Dedifferentiated amniotic fluid mesenchymal stem cell (primary cell): ENCODE measurements around the gene GPALPP1.
"Not testable (repeated sequence)": the region's sequence is repeated elsewhere in the genome, so short reads cannot be mapped to it uniquely, and the experiment has no call there.

Source experiments
- DNase-seq: peaks from one replicate; pipeline ENCODE4 v3.0.0-alpha.2; 2016; ENCODE audit errors: extremely low spot score

The GPALPP1 gene, protein sequence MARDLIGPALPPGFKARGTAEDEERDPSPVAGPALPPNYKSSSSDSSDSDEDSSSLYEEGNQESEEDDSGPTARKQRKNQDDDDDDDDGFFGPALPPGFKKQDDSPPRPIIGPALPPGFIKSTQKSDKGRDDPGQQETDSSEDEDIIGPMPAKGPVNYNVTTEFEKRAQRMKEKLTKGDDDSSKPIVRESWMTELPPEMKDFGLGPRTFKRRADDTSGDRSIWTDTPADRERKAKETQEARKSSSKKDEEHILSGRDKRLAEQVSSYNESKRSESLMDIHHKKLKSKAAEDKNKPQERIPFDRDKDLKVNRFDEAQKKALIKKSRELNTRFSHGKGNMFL

DNA sequence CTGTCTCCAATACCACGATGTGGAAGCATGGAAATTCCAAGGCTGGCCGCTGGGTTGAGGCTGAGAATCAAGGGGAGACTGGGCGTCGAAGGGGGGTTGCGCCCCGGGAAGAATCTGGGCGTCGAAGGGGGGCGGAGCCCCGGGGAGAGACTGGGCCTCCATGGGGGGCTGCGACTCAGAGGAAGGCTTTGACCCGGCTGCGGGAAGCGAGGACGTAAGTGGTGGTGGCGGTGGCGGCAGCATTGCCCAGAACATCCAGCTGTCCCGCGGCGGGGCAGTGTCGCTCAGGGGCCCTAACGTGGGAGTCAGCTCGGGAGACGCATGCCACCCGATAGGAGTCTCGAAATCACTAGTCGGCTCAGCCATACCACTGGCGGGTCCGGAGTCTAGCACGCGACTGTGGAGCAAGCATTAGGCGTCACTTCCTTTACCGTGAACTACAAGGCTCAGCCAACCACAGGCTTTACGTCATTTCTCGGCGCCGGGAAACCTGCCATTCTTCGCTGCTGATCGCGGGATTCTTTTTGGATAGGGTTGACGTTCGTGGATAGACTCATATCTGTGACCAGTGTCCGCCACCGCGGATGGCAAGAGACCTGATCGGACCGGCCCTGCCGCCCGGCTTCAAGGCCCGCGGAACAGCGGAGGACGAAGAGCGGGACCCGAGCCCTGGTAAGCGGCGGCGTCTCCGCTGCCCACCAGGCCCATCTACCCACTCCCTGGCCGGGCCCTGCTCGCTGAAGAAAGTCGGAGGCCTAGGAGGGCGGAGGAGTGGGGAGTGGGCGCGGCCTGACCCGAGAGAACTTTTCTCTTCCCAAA, at the start of gene GPALPP1, which contains the start of gene NUFIP1:
Gene GPALPP1, plus strand, starts transcription at position 468 of the 819 bp plus-strand sequence. Its CDS starts 117 bp downstream, at position 585.
Gene NUFIP1, minus strand, starts transcription at position 401 of the 819 bp plus-strand sequence. Its CDS starts 35 bp downstream, at position 366.
- DNase-seq: peak; percentile 99

DNA sequence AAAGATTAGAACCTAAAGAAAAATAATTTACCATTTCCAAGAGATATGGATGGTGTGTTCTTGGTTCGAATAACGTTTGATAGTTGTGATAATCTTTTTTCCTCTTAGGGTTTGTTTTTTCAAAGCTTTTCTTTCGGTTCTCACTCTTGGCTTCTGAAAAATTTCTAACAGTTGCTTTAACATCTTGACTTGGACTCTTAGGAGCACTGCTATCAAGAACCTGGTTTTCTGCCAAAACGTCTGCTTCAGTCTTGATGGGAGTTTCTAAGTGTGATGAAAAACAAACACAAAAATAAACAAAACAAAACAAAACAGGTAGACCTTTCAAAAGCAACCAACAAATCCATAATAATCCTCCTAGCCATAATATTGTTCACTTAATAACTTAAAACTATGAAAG, 45.9 kb upstream of the GPALPP1 start:
- not testable (repeated sequence) for DNase-seq

DNA sequence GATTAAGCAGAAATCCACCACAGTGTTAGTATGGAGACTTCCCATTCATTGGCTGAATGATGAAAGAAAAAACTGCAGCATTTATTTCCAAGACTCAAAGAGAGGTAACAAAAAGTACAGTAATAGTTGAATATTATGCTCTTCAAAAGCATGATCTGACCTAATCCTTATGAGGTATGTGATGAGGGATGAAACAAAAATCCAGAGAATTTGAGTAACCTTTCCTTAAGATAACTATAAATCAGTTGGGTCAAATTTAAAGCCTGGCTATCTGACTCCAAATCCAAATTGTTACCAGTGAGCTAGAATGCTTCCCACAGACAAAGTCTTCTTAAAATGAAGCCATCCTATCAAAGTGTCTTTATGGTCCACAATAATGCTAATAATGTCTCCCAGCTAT, 38.2 kb upstream of the GPALPP1 start:
- no peak for DNase-seq

DNA sequence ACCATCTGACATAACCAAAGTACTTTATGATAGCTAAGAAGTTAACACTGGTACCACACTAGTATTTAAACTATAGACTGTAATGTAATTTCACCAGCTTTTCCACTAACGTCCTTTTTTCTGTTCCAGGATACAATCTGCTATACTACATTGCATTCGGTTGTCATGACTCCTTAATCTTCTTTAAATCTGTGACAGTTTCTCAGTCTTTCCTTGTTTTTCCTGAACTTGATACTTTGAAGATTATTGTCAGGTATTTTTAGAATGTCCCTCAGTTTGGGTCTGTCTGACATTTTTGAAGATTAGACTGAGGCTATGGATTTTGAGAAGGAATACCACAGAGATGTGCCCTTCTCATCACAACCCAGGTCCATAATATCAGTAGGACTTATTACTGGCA, 36.7 kb upstream of the GPALPP1 start:
- no peak for DNase-seq

DNA sequence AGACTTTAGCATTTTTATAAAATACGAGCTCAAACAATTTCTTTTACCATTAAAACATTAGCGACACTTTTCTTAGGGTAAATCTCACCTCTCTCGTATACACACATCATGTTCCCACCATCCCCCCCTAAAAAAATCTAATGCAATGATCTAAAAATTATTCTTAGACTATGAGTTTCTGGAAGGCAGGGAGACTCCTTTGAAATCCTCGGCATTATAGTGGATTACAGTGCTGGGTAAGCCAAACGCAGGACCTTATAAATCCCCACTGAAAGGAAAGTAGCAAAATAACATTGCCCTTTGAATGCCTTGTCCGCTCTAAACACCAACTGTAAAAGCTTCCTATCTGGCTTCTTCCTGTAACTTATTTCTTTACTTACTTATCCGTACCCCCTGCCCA, 35.1 kb upstream of the GPALPP1 start:
- DNase-seq: no peak

DNA sequence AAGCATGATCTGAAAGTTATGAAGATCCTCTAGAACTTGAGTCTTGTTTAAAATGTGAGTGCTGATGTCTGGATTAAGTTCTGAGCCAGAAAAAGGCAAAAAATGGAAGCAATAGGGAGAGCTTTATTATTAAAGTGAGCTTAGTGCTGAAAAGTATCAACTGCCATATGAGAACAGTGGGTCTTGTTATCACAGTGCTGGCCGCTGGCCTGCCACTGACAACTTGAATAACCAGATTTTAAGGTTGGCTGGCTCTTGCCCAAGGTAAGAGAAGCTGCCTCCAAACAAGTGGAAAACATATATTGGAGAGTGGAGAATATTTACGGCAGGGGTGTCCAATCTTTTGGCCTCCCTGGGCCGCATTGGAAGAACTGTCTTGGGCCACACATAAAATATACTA, 33.9 kb upstream of the GPALPP1 start:
- no peak for DNase-seq

DNA sequence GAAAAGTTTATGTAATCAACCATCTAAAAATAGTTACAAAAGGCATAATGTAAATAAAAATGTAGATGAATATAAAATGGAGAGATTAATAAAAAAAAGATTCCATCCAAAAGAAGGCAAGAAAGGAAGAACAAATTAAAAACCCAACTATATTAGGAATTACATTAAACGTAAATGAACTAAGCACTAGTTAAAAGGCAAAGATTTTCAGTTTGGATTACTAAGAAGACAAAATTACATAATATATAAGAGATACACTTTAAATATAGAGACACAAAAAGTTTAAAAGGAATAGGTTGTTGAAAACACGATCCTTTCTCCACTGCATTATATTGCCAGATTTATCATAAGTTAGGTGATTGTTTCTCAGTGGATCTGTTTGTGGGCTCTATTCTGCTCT, 27.3 kb upstream of the GPALPP1 start:
- no peak for DNase-seq

DNA sequence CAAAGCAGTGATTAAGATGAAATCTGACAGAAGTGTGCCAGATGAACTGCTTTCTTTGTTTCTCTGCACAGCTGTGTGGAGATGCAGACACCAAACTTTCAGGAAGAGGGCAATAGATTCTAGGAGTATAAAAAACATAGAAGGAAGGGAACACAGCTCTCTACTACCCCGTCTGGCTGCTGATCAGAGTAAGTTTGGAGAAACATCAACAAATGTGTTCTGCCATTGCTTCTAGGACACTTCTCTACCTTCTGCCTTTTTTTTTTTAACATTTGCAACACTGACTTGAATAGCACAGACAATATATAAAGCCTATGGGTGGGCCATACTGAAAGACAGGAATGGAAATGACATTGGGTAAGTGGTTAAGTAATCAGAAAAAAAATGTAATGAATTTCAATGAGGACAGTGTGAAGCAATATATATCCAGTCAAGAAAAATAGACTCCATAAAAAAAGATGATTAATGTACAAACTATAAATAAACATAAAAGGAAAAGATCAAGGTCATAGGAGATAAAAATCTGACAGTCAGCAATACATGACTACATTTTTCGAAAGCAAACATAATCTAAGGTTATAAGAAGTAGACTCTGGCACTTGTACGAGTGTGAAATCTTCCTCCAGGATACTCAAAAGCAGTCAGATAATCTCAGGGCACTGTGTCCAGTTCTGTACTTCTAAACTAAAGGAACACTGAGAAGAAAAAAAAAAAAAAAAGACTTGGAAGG, 21.5 kb upstream of the GPALPP1 start:
- DNase-seq: no peak

DNA sequence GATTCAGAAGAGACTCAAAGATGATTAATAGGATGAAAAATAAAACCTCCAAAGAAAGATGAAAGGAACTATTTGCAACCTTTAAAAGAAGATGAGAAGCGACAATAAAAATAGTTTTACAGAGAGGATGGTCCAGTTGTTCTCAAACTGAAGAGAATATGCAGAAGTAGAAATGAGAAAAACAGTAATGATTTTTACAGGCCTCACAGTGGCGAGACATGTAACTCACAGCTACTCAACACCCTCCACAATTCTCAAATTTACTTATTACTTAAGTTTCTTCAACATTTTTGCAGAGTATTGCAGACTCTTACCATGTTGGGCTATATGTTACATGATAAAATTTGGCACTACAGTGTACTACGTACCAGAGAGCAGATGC, 20.9 kb upstream of the GPALPP1 start:
- DNase-seq: no peak

DNA sequence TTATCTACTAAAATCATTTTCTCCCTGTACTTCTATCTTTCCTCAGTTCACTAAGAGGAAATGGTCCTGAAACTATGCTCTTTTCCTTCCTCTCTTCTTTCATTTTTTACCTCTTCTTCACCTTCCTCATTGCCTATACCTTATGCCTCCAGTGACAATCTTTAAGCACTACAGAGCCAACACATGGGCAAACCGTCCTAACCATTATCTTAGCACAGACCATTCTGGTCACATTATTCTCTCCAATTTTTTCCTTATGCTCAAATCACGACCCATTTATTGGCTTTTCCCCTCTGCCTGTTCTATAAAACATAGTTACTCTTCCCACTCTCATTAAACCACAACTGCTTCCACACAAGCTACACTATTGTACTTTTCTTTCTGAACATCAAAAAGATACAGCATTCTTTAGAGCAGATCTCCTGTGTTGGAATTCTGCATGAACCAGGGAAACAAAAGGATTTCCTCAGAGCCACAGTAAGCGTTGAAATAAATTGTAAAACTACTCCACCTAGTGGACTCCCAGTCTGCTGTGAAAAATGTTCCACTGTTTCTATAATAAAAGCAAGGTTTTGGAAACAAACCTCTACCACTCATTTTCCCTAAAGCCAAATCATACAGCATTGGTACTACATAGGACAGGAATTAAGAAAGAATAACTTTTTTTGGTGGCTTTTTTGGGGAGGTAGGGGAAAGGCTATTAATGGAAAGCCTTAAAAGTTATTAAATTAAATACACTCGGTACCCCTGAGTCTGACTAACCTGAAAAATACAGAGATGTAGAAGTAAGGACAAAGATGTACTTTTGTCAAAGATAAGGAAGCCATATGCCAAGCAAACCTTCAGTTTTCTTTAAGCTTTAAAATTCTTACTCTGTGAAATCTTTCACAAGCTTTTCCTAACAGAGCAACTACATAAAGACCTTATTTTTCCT, 19.5 kb upstream of the GPALPP1 start:
- peak; percentile 73 for DNase-seq

DNA sequence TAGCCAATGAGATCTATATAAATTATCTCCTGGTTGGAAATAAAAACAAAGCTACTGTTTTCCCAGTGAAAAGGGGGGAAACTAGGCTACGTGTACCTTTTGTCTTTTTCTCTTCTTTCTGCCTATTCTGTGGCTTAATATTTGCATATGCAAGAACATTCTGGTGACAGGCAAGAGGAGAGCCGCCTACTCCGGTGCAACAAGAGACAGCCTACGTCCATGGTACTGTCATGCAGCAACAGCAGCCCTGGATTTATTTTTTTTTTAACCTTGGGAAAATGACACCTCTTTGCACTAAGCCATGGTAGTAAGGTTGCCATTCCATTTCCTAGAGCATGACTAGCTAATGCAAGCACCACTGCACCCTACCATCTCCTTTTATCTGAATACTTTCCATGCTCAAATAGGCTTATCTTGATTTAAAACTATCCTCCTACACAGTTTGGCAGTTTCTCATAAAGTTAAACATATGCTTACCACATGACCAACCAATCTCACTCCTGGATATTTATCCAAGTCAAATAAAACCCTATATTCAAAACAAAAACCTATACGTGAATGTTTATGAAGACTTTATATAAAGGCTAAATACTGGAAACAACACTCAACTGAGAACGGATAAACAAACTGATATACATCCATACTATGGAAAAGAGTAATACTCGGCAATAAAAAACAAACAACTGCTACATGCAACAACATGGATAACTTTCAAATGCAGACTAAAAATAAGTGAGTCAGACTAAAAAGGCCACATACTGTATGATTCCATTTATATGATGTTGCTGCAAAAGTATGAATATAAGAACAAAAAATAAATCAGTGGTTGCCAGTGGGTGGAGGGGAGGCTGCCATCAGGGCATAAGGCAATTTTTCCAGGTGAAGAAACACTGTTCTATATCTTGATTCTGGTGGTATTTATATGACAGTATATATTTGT, 17.4 kb upstream of the GPALPP1 start:
- peak; percentile 61 for DNase-seq

DNA sequence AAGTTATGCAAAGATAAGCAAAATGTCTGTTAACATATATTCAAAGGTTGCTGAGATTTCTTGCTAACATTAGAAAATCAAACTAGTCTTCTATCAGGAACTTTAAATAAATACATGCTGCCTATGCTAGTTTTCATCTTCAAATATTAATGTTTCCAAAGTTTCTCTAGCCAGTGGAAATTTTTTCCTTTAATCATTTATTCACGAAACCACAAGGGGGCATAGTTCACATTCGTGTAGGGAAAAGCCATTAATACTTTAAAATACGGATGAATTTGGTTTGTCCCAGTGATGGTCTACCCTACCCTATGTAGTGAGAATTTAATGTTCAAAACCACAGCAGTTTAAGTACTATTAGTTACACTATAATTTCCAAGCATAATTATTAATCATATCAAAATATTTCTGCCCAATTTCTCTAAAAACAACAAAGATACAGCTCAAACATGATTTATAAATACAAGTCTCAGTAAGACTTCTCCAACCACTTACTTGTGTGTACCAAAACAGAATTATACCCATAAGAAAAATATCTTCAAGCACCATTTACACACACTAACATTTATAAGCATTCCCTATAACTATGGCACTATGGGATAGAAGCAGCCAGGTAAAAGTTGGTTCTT, 16.3 kb upstream of the GPALPP1 start:
- DNase-seq: peak; percentile 68

DNA sequence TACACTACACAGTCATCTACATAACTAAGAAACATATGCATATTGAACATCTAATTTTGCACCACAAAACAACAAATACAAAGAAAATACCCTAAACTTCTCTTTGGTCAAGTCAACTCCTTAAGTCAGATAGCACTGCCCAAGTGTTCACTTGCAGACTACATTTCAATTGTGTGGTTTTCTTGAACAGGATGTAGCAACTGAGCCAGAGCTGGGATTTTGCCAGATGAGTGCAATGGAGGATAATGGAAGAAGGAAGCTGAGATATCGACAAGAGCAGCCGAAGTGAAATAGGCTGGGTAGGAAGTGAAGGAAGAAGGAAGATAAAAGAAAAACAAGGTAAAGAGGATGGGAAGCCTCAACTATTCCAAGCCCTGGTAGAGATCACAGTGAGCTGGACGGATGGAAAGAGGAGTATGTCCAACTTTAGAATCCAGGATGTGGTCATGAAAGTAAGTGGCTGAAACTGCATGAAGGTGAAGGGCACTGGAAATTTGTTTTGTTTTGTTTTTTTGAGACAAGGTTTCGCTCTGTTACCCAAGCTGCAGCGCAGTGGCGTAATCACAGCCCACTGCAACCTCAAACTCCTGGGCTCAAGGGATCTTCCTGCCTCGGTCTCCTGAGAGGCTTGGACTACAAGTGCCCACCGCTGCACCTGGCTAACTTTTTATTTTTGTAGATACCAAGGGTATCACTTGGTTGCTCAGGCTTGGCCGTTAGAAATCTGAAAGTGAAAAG, 15.1 kb upstream of the GPALPP1 start:
- DNase-seq: no peak

DNA sequence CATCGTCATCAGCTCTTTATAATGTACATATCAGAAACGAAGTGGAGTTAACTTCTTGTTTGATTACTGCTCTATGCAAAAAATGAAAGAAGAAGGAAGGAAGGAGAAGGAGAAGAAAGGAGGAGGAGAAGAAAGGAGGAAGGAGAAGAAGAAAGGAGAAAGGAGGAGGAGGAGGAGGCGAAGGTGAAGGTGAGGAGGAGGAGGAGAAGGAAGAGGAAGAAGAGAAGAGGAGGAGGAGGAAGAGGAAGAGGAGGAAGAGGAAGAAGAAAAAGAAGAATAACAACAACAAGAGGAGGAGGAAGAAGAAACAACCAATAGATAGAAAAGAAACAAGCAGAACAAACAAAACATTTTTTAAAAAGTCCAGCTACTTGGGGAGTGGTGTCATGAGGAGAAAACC, 13.1 kb upstream of the GPALPP1 start:
- DNase-seq: no peak

DNA sequence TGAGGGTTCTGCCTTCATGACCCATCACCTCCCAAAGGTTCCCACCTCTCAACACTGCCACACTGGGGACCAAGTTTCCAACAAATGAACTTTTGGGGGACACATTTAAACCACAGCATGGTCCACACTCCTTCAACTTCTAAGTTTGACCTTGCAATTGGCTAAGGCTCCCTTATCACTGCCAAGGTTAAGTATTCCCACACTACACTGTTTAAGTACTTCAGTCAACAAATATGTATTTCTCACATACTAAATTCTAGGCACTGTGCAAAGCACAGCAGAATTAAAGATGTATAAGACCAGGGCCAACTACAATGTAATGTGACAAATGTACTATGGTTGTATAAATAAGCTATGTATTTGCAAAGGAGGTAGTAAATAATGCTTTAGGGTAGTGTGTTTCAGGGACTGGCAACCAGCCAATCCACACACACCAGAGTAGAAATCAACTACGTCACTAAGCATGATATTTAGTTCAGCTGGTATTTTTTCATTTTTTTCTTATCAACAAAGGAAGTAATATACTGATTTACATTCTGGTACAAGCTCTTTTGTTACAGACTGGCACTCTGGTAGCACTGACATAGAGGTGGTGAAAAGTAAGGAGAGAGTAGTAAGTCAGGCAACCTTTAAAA, 12.3 kb upstream of the GPALPP1 start:
- no peak for DNase-seq

DNA sequence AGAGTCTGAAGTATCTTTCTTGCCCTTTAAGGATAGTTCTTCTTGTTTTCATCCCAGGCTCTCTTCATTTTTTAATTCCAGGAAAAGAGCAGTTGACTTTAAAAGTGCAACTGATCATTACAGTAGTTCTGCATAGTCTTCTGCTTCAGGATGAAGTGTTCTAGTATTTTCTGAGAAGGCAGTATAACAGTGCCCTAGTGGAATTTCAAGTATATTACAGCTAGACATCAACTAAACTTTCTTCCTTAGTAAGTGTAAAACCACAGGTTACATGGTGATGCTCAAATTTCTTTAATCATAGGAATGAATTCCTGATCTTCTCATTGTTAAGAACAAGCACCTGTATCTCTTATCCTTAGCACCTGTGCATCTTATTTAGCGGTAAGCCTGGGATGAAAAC, 11.0 kb upstream of the GPALPP1 start:
- no peak for DNase-seq

DNA sequence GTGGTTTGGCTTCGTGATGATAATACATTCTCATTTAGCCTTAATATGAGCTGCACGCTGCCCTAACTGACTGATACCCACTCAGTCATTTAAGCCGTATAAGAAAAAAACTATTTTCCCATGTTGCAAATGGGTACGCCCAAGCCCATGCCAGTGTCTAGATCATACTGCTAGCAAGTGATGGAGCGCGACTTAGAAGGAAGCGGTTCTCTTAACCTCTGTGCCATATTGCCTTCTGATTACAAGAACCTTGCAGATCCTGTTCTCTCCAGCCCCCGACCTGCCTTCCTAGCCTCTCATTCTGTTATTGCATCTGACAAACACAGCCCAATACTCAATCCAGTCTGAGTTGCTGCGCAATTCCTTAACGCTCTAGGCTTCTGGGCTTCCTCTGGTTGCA, 603 bp downstream of the GPALPP1 start:
- no peak for DNase-seq

DNA sequence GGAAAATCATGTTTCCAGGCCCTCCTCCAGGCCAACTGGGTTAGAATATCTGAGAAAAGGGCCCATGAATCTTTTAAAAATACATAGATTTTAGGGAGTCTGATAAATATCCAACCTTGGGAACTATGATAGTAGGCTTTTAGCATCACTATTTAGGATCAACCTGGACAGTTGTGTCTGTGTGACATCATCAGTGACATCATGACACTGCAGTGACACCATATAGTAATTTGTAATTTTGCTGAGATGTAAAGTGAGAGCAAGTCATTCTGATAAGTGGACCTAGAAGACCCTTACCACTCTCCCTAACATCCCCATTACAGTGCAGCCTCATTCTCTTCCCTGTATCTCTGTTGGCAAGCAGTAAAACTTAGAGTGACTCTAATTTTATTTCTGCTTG, 14.1 kb downstream of the GPALPP1 start:
- DNase-seq: no peak
